SKM-1 treated with dmso at 0.1 percent for 144 hours (cell line): ENCODE data around the gene KRTAP10-8.
"Not testable (repeated sequence)": the region's sequence is repeated elsewhere in the genome, so short reads cannot be mapped to it uniquely, and the experiment has no call there.

Experiments
- DNase-seq: peaks from one replicate; lab custom pipeline; 2025; ENCODE audit not compliant: unreplicated experiment; lab: John Stamatoyannopoulos, UW

Gene KRTAP10-8

DNA sequence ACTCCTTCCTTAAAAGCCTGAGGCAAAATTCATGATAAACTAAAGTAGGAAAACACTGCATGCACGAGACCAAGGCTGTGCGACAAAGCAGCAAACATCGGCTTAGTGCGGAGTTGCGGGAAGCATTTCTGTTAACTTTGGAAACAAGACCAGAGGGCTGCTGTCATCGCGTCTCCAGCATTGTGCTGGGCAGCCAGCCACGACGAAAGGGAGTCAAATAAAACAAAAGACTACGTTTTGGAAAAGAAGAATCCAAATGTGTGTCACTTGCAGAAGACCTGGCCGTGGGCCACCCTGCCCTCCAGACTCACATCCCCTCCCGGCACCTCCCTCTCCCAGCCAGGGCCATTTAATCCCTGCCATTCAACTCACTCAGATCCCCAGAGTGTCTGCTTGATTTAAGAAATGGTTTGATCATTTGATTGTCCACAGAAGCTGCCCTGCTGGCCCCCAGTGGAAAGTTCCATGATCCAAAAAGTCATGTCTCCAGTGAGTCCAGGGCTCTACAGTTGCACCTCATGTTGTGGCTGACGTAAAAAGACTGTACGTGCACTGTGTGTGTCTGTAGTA, 31.9 kb downstream of the KRTAP10-8 start:
- no peak for DNase-seq

DNA sequence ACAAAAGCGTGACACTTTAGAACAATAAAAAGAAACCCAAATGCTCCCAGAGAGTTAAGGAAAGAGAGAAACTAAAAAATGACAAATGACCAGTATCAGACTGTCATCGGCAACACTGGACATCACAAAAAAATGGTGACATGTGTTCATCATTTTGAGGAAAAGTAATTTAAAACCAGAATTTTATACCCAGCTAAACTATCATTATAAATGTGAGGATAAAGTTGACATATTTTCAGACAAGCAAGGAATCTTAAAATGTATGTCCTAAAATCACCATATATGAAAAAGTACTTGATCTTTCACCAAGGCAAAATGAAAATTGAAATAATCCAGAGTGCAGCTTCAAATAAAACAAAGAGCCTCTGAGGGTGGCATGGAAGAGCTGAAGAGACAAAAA, 33.0 kb downstream of the KRTAP10-8 start:
- no peak for DNase-seq

DNA sequence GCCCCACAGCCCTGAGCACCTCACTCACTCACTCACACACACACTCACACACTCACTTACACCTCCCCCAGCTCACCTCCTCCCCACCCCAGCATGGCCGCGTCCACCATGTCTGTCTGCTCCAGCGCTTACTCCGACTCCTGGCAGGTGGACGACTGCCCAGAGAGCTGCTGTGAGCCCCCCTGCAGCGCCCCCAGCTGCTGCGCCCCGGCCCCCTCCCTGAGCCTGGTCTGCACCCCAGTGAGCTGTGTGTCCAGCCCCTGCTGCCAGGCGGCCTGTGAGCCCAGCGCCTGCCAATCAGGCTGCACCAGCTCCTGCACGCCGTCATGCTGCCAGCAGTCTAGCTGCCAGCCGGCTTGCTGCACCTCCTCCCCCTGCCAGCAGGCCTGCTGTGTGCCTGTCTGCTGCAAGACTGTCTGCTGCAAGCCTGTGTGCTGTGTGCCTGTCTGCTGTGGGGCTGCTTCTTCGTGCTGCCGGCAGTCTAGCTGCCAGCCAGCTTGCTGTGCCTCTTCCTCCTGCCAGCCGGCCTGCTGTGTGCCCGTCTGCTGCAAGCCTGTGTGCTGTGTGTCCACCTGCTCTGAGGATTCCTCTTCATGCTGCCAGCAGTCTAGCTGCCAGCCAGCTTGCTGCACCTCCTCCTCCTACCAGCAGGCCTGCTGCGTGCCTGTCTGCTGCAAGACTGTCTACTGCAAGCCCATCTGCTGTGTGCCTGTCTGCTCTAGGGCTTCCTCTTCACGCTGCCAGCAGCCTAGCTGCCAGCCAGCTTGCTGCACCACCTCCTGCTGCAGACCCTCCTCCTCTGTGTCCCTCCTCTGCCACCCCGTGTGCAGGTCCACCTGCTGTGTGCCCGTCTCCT, 34.7 kb downstream of the KRTAP10-8 start, which contains the start of gene KRTAP10-11:
TSS of gene KRTAP10-11 (plus strand) at position 49 of the 856 bp plus-strand sequence. CDS start at position 94, 45 bp downstream.
- DNase-seq = not testable (repeated sequence)

DNA sequence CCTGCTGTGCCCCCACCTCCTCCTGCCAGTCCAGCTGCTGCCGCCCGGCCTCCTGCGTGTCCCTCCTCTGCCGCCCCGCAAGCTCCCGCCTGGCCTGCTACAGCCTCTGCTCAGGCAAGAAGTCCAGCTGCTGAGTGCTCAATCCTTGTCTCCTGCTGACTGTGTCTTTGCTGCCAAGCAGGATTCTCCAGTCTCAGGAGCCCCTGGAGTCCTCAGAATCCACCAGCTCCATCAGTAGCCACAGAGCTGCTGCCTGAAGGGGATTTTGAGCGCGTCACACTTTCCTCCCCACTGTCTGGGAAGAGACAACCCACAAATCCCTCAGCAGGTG, 35.3 kb downstream of the KRTAP10-8 start:
- DNase-seq = no peak

DNA sequence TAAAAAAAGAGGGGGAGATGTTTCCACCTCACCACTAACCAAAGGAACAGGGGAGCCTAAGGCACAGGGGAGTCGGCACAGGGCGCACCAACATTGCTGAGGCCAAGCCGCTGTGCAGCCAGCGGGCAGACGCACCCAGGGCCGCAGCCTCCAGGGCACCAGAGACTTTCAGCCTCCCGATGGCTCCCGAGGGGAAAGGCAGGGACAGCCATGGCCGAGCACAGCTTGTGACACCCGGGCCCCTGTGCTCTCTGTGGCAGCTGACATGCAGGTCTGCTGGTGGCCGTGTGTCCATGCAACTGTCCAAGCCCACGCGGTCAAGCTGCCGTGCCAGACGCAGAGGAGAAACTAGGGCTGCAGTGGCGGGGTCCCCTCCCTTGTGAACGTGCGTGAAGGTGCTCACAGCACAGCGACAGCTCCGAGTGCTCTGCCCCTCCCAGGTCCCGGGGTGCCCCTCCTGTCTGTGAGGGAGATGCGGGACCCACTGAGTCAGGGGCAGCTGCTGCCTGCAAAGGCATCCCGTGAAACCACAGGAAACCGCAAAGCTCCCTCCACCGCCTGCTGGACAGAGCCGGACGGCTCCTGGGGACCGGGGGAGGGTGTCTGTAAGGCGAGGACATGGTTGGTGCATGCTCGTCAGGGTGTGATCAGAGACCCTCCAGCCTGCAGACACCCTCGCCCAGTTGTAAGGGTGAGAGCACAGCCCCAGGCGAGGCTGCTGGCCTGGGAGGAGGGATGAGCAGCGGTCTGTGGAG, 36.9 kb downstream of the KRTAP10-8 start:
- no peak for DNase-seq

DNA sequence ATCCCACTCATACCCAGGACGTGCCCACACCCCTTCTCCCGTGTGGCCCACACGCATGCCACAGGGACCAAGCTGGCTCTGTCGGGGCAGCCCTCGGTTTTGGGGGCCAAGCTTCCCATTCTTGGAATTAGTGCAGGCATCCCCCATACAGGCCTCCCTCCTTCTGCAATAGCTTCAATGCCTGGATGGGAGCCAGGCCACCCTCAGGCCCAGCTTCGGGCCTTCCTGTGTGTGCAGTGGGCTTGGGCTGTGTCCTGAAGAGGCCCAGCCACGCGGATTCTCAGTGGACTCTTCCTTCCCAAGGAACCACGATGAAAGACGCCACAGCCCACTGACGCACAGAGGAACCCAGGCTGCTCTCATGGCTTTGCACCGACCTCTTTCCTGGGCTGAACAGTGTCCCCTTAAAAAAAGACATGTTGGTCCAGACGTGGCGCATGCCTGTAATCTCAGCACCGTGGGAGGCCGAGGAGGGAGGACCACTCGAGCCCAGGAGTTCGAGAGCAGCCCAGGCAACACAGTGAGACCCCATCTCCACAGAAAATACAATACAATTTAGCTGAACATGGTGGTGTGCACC, 37.7 kb downstream of the KRTAP10-8 start:
- DNase-seq = no peak

DNA sequence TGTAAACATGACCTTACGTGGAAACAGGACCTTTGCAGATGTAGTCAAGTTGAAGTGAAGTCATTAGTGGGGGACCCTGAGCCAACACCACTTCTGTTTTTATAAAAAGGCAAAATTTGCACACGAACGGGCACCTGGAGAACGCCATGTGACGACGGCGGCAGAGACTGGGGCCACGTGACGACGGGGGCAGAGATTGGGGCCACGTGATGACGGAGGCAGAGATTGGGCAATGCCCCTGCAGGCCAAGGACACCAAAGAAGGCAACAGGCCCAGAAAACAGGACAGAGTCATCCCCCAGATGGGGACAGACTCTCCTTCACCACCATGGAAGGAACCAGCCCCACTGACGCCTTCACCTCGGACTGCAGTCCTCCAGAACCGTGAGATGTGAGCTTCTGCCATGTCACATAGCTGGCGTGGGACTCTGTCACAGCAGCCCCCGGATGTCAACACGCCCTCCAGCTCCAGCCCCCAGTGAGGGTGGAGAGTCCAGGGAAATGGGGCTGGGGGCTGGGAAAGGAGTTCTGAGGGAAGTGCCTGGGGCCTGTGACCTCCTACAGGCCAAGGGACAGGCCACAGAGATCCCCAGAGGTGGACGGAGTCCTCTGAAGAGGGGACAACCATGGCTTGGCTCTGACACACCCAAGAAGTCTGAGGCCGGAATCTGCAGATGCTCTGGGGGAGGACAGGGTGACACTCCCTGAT, 38.5 kb downstream of the KRTAP10-8 start:
- DNase-seq = no peak

DNA sequence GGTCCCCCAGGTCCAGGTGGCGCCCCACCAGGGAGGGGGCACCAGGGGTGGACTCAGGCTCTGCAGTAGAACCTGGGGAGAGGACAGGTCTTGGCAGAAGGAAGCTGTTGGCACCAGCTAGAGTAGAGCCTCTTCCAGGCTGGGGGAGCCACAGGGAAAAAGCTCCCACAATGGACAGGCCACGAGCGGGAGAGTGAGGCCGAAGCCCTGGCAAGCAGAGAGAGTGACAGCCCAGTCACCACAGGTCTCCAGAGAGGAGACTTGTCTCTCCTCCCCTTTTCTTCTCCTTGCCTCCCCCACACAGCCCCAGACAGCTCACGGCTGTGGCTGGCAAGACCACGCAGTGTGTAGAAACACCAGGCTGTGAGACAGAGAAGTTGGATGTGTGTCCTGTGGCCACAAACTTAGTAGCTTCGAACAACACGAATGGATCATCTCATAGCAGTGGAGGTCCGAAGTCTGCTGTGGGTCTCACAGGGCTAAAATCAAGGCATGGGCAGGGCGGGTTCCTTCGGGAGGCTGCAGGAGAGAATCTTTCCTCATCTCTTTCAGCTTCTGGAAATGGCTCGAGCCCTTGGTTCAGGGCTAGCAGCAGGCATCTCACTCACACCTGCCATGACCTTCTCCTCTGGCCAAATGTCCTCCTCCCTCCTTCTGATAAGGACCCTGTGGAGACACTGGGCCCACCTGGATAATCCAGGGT, 39.2 kb downstream of the KRTAP10-8 start:
- DNase-seq = no peak

DNA sequence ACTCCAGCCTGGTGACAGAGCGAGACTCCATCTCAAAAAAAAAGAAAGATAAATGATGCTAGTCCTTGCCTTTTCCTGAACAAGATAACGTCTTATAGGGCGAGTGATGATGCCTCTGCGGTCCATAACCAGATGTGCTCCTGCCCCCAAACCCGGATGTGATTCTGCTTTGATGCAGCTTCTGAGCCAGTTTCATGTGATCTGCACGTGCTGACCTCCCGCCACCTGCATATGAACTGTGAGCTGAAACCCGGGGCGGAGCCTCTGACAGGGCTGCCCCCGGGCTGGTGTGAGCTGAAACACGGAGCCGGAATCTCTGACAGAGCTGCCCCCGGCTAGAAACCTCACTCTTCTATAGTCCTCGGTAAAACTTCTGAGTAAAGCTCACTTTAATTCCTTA, 41.2 kb downstream of the KRTAP10-8 start:
- DNase-seq = no peak

DNA sequence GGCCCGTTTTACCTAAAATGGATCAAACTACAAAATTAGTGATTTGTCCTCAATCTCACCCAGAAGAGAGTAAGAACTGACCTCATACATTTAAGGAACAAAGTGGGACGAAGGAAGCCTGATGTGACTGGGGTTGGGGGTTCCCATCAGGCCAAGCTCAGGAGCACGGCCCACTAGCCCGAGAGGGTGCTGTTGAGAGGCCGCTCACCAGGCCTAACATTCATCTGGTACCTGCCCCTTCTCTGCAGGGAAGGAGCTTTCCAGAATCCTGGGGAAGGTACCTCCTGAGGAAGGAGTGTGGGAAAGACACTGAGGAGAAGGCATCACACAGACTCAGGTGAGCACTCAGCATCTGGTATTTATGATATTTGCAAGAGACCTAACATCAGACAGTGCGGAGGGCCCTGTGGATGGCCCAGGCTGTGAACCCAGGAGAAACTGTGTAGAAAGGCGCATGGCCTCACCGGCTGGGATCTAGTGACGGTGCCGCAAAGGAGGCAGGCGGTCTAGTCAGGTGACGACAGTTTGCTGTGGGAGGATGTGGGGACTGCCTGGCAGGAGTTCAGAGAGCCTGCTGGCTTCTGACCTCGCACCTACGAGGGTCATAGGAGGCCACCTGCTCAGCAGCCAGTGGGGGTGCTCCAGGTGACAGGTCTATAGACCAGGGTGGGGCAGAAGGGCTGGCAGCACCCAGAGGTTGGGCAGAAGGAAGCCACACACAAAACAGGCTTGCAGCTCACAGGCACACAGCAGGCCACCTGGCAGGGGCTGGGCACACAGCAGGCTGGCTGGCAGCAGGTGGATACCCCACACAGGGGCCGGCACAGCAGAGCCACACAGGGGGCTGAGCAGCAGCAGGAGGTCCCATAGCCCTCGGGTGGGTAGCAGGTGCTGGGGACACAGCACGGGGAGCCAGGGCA, 42.0 kb downstream of the KRTAP10-8 start:
- no peak for DNase-seq

DNA sequence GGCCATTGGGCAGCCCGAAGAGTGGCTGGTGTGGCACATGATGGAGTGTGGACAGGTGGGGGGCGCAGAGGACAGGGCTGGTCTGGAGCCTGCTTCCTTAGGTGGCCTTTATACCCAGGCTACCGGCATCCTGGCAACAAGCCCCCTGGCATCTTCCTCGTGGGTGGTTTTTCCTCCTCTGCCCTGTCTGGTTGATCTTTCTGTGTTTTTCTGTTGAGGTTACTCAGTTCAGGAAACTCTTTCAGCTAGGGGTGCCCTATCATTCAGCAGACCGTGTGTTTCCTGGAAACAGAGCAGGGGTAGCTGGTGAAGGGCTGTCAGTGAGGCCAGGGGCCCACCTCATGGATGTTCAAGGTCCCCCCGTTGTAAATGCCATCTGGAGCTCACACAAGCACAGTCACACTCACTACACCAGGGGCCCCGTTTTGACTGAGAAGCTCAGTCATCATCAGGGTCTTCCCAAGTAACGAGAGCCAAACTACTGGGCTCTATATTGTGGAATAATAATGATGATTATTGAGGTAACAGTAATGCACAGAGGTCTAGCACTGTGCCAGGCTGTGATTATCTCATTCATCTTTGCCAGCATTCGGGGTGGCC, 42.8 kb downstream of the KRTAP10-8 start, which contains the start of gene KRTAP12-4:
TSS of gene KRTAP12-4 (minus strand) at position 84 of the 600 bp plus-strand sequence. CDS start at position 39, 45 bp downstream.
- DNase-seq = no peak

DNA sequence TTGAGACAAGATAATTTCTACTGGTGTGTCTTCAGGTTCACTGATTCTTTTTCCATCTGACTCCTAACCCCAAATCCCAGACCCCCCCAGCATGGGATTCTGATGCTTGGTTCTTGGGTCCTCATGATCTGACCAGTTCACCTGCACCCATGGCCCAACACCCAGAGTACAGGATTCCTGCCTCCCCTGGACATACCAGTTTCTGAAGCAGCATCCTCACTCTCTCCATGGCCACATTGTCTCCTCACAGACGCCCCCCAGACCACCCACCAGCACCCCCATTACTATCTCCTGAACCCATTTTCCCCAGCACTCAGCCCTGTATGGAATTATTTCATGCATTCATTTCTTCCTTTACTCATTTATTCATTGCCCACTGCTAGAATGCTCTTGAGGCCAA, 45.0 kb downstream of the KRTAP10-8 start:
- DNase-seq = no peak

DNA sequence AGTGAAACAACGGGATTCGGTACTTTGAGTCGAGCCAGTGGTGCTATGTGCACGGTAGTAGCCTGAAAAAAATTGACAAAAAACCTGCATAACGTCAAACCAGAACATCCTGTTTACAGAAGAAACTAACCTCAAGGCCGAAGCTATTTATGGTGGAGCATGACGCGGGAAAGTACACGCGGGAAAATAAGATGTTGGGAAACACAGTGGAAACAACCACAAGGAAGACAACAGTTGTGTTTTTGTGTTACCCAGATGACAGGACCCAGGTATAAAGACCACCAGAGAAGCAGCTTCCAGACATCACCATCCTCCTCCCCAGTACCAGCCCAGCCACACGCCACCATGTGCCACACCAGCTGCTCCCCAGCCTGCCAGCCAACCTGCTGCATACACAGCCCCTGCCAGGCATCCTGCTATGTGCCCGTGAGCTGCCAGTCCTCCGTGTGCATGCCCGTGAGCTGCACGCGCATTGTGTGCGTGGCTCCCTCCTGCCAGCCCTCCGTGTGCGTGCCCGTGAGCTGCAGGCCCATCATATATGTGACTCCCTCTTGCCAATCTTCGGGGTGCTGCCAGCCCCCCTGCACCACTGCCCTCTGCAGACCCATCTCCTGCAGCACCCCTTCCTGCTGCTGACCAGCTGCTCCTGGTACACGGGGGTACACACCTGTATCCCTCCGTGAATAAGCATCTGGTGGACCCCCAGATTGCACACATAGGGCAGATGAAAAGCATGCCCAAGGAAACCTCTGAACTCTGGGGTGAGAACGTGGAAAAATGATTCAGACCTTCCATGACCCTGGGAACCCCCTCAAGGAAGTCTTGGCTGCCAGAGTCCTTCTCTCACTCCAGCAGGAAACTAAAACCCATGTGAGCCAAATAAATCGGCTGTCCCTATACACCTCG, 46.0 kb downstream of the KRTAP10-8 start, which contains the start of gene KRTAP12-3:
TSS of gene KRTAP12-3 (plus strand) at position 298 of the 906 bp plus-strand sequence. CDS start at position 346, 48 bp downstream.
- no peak for DNase-seq

DNA sequence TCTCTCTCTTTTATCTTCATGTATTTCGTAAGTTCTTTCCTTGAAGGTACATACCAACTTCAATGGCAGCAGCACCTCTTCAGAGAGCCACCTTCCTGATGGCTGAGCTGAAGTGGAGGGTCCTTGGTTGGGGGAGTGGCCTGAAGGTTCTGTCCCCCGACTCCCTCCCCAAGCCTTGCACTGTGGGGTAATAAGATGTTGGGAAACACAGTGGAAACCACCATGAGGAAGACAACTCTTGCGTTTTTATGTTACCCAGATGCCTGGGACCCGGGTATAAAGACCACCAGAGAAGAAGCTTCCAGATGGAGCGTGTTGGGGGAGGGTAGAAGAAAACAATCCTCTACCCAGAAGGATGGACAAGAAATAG, 46.6 kb downstream of the KRTAP10-8 start:
- DNase-seq = no peak

DNA sequence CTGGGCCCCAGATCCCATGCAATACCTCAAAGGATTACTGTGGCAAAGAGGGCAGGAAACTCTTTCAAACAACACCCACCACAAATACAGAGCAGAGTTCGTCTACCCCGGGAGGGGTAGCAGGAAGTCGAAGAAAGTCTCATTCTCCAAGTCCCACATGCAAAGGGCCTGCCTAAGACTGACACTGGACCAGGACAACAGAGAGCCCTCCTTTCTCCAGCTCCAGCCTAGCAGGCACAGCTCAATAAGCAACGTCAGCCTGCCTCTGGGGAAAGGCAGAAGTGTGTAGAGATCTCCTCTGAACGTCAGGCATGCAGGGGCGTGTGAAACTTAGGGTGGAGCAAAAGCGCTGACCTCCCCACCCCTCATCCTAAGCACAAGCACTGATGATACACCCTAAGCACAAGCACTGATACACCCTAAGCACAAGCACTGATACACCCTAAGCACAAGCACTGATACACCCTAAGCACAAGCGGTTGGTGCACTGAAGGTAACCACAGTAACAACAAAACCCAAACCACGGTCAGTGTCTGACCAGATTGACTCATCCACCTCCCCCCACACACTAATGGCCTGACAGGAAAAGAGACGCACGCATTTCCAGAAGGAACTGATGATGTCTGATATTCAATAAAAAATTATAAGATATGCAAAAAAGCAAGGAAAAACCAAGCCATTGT, 47.2 kb downstream of the KRTAP10-8 start:
- no peak for DNase-seq

DNA sequence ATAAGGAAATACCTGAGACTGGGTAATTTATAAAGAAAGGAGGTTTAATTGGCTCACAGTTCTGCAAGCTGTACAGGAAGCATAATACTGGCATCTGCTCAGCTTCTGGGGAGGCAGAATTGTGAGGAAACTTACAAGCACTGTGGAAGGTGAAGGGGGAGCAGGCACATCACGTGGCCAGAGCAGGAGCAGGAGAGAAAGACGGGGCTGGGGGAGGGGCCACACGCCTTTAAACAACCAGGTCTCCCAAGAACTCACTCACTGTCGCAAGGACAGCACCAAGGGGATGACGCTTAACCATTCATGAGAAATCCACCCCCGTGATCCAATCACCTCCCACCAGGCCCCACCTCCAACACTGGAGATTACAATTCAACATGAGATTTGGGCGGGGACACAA, 49.7 kb downstream of the KRTAP10-8 start:
- not testable (repeated sequence) for DNase-seq
